ENCODE results near the gene TSPAN9. TPM values are rescaled to one million over a fixed set of nuclear protein-coding genes. Genes with fewer than 3 reads are reported as not detected.

Gene TSPAN9
- total RNA-seq, 2 donors from 2014 or later: 41.9 to 50.0 TPM

DNA sequence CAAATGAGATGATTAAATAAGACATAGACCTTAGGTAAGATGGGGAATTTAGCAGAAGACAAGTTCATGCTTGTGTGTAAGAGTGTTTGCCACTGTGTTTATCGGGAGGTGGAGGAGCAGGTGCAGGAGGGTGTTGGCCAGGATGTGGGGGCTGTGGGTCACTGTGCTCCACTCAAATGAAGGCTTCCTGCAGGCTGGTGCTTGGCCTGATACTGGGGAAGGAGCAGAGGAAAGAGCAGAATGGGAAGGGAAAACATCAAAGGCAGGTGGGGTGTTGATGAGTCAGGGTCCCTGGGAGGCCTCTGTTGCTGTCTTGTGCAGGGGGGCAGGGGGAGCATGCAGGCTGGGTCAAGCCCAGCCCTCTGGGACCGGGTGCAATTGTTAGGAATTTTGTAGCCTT is 126.5 kb downstream of the TSPAN9 start:
- DNase-seq (ENCODE audit: low spot score): no peak
- WGBS: 52% methylated on average over 2 of the region's 2 CpGs
- intact Hi-C loops (cut with DNase I): loop anchor here (2.0 to 10.0 kb wide), 3 partner anchors 69 to 126 kb away; partner anchors contain the start of gene TSPAN9
- no peak overlapping the region for H3K27ac ChIP-seq
- peaks cover 14% of the 10 kb centered on the region for H3K4me1 ChIP-seq (replicated peaks)
- no peaks in the 10 kb centered on the region for H3K36me3 ChIP-seq
- H3K27me3 ChIP-seq (replicated peaks; ENCODE audit: insufficient read depth): no peaks in the 10 kb centered on the region
- H3K4me3 ChIP-seq: no peak overlapping the region
- H3K9me3 ChIP-seq: no peaks in the 10 kb centered on the region
- TF ChIP-seq POLR2AphosphoS5 (IDR thresholded peaks at IDR 0.05): no peak
- TF ChIP-seq POLR2A (IDR thresholded peaks at IDR 0.05): no peak
- TF ChIP-seq, protein P1, sequence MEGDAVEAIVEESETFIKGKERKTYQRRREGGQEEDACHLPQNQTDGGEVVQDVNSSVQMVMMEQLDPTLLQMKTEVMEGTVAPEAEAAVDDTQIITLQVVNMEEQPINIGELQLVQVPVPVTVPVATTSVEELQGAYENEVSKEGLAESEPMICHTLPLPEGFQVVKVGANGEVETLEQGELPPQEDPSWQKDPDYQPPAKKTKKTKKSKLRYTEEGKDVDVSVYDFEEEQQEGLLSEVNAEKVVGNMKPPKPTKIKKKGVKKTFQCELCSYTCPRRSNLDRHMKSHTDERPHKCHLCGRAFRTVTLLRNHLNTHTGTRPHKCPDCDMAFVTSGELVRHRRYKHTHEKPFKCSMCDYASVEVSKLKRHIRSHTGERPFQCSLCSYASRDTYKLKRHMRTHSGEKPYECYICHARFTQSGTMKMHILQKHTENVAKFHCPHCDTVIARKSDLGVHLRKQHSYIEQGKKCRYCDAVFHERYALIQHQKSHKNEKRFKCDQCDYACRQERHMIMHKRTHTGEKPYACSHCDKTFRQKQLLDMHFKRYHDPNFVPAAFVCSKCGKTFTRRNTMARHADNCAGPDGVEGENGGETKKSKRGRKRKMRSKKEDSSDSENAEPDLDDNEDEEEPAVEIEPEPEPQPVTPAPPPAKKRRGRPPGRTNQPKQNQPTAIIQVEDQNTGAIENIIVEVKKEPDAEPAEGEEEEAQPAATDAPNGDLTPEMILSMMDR (IDR thresholded peaks at IDR 0.05): no peak

DNA sequence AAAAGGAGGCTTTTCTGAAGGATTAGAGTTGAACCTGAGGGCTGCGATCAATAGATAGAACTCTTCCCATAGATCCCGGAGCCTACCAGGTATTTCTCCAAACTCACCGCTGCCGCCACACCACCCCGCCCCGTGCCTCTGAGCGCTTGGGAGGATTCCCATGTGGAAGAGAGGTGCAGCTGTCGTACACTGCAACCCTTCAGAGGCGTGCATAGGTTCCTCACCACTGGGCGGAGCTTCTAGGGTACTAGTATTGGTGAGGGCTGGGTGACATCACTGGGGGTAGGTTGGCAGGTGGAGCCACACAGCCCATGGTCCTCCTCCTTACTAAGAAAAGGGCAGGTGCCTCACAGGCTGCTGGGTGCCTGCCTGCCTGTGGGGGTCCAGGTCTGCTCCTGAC is 127.0 kb downstream of the TSPAN9 start:
- Histone ChIP-seq H3K27me3 (replicated peaks; ENCODE audit: insufficient read depth) (no peaks in the 10 kb centered on the region), H3K4me1 (replicated peaks) (peaks cover 14% of the 10 kb centered on the region), H3K27ac (no peak overlapping the region), H3K36me3 (no peaks in the 10 kb centered on the region), H3K9me3 (no peaks in the 10 kb centered on the region), H3K4me3 (no peak overlapping the region)
- WGBS: 64% methylated on average over 10 of the region's 10 CpGs
- intact Hi-C loops (cut with DNase I): loop anchor here (5.0 to 10.0 kb wide), 2 partner anchors 71 to 127 kb away; partner anchors contain the start of gene TSPAN9
- no peak for DNase-seq (ENCODE audit: low spot score)
- TF ChIP-seq POLR2AphosphoS5 (IDR thresholded peaks at IDR 0.05): no peak
- no peak for TF ChIP-seq POLR2A (IDR thresholded peaks at IDR 0.05)
- TF ChIP-seq, protein P1 (IDR thresholded peaks at IDR 0.05): no peak

DNA sequence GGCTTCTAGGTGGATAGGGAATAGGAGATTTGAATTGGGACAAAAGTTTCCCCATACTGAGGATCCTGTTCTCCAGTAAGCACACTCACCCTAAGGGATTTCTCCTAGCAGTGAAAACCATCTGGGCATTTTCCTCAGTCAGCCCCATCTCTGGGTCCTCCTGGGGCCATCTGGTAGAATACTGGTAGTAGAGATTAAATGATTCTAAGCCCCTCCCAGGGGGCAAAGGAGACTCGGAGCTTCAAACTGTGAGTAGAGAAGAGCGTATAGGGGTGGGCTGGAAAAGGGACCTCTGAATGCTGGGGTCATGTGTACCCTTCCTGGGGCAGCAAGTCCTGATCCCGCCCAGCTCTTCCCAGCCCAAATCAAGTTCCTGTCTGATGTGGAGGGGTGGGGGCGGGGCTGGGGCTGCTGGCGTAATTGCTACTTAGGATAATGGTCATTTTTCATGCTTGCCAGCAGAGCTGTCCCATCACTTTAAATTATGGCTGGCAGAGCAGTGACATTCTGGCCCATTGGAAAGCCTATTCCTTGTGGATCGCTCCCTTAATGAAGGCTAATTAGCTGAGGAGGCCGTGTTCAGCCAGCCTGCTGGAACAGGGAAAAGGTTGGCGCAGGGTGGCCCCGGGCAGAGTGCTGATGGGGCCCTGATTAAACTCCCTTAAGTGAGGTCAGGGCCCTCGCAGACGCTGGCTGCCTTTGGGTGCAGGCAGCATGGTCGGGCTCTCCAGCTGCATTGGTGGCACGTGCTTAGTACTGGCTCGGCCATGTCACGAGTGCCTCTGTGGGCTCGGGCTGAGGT is 127.8 kb downstream of the TSPAN9 start:
- Histone ChIP-seq H3K27me3 (replicated peaks; ENCODE audit: insufficient read depth) (no peaks in the 10 kb centered on the region), H3K9me3 (no peaks in the 10 kb centered on the region), H3K4me1 (replicated peaks) (peaks cover 14% of the 10 kb centered on the region), H3K36me3 (no peaks in the 10 kb centered on the region), H3K27ac (peak overlapping the region; percentile 57 to 62), H3K4me3 (no peak overlapping the region)
- TF ChIP-seq POLR2A (IDR thresholded peaks at IDR 0.05) (no peak), POLR2AphosphoS5 (IDR thresholded peaks at IDR 0.05) (no peak)
- TF ChIP-seq, protein P1 (IDR thresholded peaks at IDR 0.05): no peak
- WGBS: 80% methylated on average over 16 of the region's 16 CpGs
- DNase-seq (ENCODE audit: low spot score): no peak
- intact Hi-C loops (cut with DNase I): loop anchor here (5.0 to 10.0 kb wide), 2 partner anchors 70 to 128 kb away; partner anchors contain the start of gene TSPAN9

DNA sequence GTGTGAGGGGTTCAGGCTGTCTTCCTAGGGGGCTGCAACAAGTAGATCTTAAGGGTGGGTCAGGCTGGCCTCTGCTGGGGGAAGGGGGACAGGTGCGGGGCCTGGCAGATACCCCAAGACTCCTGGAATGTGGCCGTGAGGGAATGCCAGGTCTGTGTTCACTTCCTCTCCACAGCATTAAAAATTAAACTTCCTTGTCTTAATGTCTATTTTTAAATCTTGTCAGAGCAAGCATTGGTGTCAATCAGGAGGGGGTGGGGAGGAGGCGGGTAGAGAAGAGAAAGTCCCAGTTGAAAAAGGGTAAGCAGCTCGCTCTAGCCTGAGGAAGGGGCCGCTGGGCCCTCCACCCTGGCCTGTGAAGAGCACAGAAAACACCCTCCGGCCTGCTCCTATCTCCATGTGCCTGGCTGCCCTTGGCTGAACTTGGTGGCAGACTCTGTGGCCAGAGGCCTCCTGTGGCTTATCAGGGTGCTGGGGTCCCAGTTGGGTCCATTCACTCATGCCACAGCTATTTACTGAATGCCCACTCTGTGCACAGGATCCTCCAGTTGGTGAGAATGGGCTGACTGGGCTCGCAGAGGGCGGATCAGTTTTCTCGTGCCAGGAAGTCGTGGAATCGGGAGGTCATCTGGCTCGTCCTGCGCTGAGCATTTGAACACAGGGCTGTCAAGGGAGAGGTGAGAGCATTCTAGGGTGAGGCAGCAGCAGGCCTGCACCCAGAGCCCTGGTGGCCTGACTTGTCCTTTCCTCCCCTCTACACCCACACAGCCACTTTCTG is 128.8 kb downstream of the TSPAN9 start:
- DNase-seq (ENCODE audit: low spot score): peak; percentile 63
- H3K4me1 ChIP-seq (replicated peaks): peaks cover 14% of the 10 kb centered on the region
- H3K27ac ChIP-seq: peak overlapping the region; percentile 57 to 62
- no peaks in the 10 kb centered on the region for H3K9me3 ChIP-seq
- intact Hi-C loops (cut with DNase I): loop anchor here (10.0 kb wide), 1 partner anchor 69 kb away; no protein-coding TSS in a partner anchor
- no peak for TF ChIP-seq POLR2A (IDR thresholded peaks at IDR 0.05)
- TF ChIP-seq POLR2AphosphoS5 (IDR thresholded peaks at IDR 0.05): no peak
- TF ChIP-seq, protein P1 (IDR thresholded peaks at IDR 0.05): no peak
- no peaks in the 10 kb centered on the region for H3K27me3 ChIP-seq (replicated peaks; ENCODE audit: insufficient read depth)
- no peak overlapping the region for H3K4me3 ChIP-seq
- WGBS: 56% methylated on average over 13 of the region's 13 CpGs
- H3K36me3 ChIP-seq: no peaks in the 10 kb centered on the region
